Natural killer cell (primary cell): ENCODE data around the gene STX17. TPM values are rescaled to one million over a fixed set of nuclear protein-coding genes. Genes with fewer than 3 reads are reported as not detected.

ENCODE experiments used
- ATAC-seq, 3 donors: fragments of 150-1000 bp in 2 of 3; fragments of 200-7000 bp in 1 of 3; cut with Tn5 transposase; 1 replicate in 1 of 3; 2 replicates in 2 of 3; pipeline ENCODE4 v1.10.0; 2021; ENCODE audit warnings: mild to moderate bottlenecking in 2 of 3, moderate library complexity in 2 of 3
- DNase-seq, 2 donors: peaks; one replicate each; pipeline versions ENCODE4 v3.0.0 to v3.0.0-alpha.2; 2013 to 2021; ENCODE audit warnings: mixed read lengths in 1 of 2
- H3K27ac ChIP-seq: one replicate; pipeline ENCODE4 v1.5.1; 2013; ENCODE audit warnings: mild to moderate bottlenecking, low read length
- H3K27me3 ChIP-seq: one replicate; pipeline ENCODE4 v1.6.1; 2013; ENCODE audit warnings: low read length; ENCODE audit not compliant: control insufficient read depth, insufficient read depth
- H3K36me3 ChIP-seq: one replicate; pipeline ENCODE4 v1.6.1; 2013; ENCODE audit warnings: low read length; ENCODE audit not compliant: control insufficient read depth, insufficient read depth
- H3K4me1 ChIP-seq: one replicate; pipeline ENCODE4 v1.6.1; 2013; ENCODE audit warnings: low read length; ENCODE audit not compliant: control insufficient read depth, insufficient read depth
- H3K4me3 ChIP-seq: one replicate; pipeline ENCODE4 v1.5.1; 2013; ENCODE audit warnings: low read length
- H3K9me3 ChIP-seq: one replicate; pipeline ENCODE4 v1.6.1; 2013; ENCODE audit warnings: low read length; ENCODE audit not compliant: control insufficient read depth, insufficient read depth
- H3K27ac Mint-ChIP-seq, 2 donors: one replicate each; pipeline ENCODE4 v1.8.0; 2022; ENCODE audit warnings: mild to moderate bottlenecking in 2 of 2, mixed read lengths in 2 of 2, moderate library complexity in 1 of 2
- H3K27me3 Mint-ChIP-seq, 2 donors: one replicate each; pipeline ENCODE4 v1.8.0; 2022; ENCODE audit warnings: low read depth in 2 of 2, mixed read lengths in 2 of 2
- H3K36me3 Mint-ChIP-seq: one replicate; pipeline ENCODE4 v1.8.0; 2022; ENCODE audit warnings: mixed read lengths
- H3K4me1 Mint-ChIP-seq, 2 donors: one replicate each; pipeline ENCODE4 v1.8.0; 2022; ENCODE audit warnings: mixed read lengths in 2 of 2
- H3K4me3 Mint-ChIP-seq: one replicate; pipeline ENCODE4 v1.8.0; 2022; ENCODE audit warnings: mild to moderate bottlenecking, moderate library complexity, mixed read lengths
- H3K9me3 Mint-ChIP-seq, 2 donors: one replicate each; pipeline ENCODE4 v1.8.0; 2022; ENCODE audit warnings: mixed read lengths in 2 of 2
- whole genome bisulfite sequencing: methylation state at CpG from one replicate; pipeline ENCODE4 v1.1.7; 2013; ENCODE audit warnings: missing lambda C conversion rate; ENCODE audit not compliant: insufficient coverage; 5-methylcytosine and 5-hydroxymethylcytosine counted together
- intact Hi-C: fragments of 100-400 bp; cut with micrococcal nuclease; formaldehyde crosslinking; loops from one replicate; pipeline ENCODE4 v1.14.2; 2022
- total RNA-seq, 4 donors: library from RNA; stranded (reverse); fragments of 120-200 nt in 1 of 4; gene quantifications; one replicate each; pipeline versions ENCODE4 v1.2.3 to v1.2.4, GENCODE V29; 2013 to 2022
- TF ChIP-seq, protein P1 (sequence below): fragments of 200-600 bp; IDR thresholded peaks from one replicate; pipeline ENCODE4 v1.8.0; 2022; ENCODE audit warnings: antibody characterized with exemption

Gene STX17
- total RNA-seq, 3 donors from 2014 or later (not counting 1 experiment from before 2014, with no cell fraction given), result 28.4 to 41.5 (median 33.8) TPM

DNA sequence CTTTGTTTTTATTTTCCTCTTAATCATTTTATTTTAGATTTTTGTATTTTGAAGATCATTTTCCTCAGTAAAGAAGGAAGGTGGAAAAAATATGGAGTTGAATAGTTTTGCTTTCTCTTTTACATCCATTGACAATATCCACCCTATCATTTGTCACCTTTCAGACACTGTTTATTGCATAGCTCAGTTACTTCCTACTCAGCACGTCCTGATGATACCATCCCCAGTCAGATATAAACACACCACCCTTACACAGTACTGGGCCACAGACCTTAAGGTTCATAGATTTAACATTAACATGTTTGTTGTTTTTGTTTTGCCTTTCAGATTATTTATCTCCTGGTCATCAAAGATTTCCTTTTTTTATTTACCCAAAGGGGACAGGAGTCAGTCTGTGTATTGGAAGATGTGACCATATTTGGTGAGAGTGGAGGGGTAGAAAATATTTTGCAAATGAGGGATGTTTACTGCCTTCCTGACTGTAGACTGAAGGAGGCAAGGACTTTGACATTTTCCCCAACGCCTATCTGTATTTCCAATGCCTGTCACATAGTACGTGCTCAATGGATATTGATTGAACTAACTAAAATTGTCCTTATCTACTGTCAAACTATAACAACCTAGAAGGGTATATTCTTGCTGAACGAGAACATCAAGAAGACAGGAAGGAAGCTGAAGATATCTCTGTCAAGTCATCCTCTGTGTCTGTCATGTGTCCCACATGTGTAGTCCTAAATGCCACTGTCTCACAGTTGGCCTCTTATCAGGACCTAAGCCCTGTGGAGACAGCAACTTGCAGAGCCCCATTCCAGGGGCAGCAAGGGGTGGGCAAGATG lies 15.6 kb downstream of the STX17 start:
- no peak overlapping the region for H3K27ac ChIP-seq
- H3K4me1 Mint-ChIP-seq, result peaks cover 23 to 40% of the 10 kb centered on the region in 2 donors
- no peaks in the 10 kb centered on the region for H3K27me3 Mint-ChIP-seq
- TF ChIP-seq, protein P1, sequence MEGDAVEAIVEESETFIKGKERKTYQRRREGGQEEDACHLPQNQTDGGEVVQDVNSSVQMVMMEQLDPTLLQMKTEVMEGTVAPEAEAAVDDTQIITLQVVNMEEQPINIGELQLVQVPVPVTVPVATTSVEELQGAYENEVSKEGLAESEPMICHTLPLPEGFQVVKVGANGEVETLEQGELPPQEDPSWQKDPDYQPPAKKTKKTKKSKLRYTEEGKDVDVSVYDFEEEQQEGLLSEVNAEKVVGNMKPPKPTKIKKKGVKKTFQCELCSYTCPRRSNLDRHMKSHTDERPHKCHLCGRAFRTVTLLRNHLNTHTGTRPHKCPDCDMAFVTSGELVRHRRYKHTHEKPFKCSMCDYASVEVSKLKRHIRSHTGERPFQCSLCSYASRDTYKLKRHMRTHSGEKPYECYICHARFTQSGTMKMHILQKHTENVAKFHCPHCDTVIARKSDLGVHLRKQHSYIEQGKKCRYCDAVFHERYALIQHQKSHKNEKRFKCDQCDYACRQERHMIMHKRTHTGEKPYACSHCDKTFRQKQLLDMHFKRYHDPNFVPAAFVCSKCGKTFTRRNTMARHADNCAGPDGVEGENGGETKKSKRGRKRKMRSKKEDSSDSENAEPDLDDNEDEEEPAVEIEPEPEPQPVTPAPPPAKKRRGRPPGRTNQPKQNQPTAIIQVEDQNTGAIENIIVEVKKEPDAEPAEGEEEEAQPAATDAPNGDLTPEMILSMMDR, result no peak
- no peak overlapping the region for H3K4me3 Mint-ChIP-seq
- peaks cover 44% of the 10 kb centered on the region for H3K36me3 ChIP-seq
- H3K36me3 Mint-ChIP-seq, result peaks cover 33% of the 10 kb centered on the region
- no peaks in the 10 kb centered on the region for H3K27me3 ChIP-seq
- H3K27ac Mint-ChIP-seq, result peak overlapping the region; percentile 49 to 63
- H3K4me1 ChIP-seq, result peaks cover 6% of the 10 kb centered on the region
- H3K9me3 Mint-ChIP-seq, result peaks cover 5 to 8% of the 10 kb centered on the region in 2 donors
- ATAC-seq (peak in 2 of 3 donors; percentile 54 to 57), DNase-seq (no peak)
- WGBS, result 72% methylated on average over 4 of the region's 4 CpGs
- H3K9me3 ChIP-seq, result no peaks in the 10 kb centered on the region
- H3K4me3 ChIP-seq, result no peak overlapping the region
- intact Hi-C loops, result no loop called here

DNA sequence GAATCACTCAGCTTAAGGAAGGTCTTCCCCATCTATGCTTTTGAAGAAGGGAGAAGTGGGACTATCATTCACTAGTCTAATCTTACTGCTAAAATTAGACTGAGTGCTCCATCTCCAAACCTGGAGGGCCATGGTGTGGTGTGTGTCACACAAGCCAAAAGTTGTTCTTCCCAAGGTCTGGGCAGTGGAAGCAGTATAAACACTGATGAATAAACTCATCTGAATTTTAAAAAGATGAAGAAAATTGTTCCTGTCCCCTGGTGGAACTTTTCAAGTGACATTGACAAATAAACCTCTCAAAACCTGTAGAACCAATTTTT lies 16.2 kb downstream of the STX17 start:
- peak overlapping the region in 1 of 2 donors; percentile 63 for H3K27ac Mint-ChIP-seq
- ATAC-seq (no peak), DNase-seq (no peak)
- Histone ChIP-seq H3K4me3 (no peak overlapping the region), H3K27ac (no peak overlapping the region), H3K27me3 (no peaks in the 10 kb centered on the region), H3K4me1 (peaks cover 6% of the 10 kb centered on the region), H3K36me3 (peaks cover 40% of the 10 kb centered on the region), H3K9me3 (no peaks in the 10 kb centered on the region)
- peaks cover 30% of the 10 kb centered on the region for H3K36me3 Mint-ChIP-seq
- intact Hi-C loops, result no loop called here
- TF ChIP-seq, protein P1, result no peak
- no peaks in the 10 kb centered on the region for H3K27me3 Mint-ChIP-seq
- peaks cover 5 to 8% of the 10 kb centered on the region in 2 donors for H3K9me3 Mint-ChIP-seq
- no peak overlapping the region for H3K4me3 Mint-ChIP-seq
- H3K4me1 Mint-ChIP-seq, result peaks cover 23 to 36% of the 10 kb centered on the region in 2 donors

GRCh38 chr9:99925541-99925940 lies 19.1 kb downstream of the STX17 start:
- H3K27ac Mint-ChIP-seq, result no peak overlapping the region

More at GRCh38 chr9:99925541-99925940, 19.1 kb downstream of the STX17 start:
- ATAC-seq (no peak), DNase-seq (no peak)
- intact Hi-C loops, result no loop called here
- TF ChIP-seq, protein P1, result no peak
- Histone ChIP-seq H3K9me3 (no peaks in the 10 kb centered on the region), H3K27ac (no peak overlapping the region), H3K27me3 (no peaks in the 10 kb centered on the region), H3K4me3 (no peak overlapping the region), H3K36me3 (peaks cover 25% of the 10 kb centered on the region), H3K4me1 (peaks cover 6% of the 10 kb centered on the region)
- Mint-ChIP-seq H3K9me3 (peaks cover 5 to 8% of the 10 kb centered on the region in 2 donors), H3K36me3 (peaks cover 26% of the 10 kb centered on the region), H3K27me3 (no peaks in the 10 kb centered on the region), H3K4me3 (no peak overlapping the region), H3K4me1 (peaks cover 23 to 30% of the 10 kb centered on the region in 2 donors)
- 93% methylated on average over 1 of the region's 4 CpGs for WGBS
